Loucy (cell line): ENCODE results near the gene ZSCAN2.
"Not testable (repeated sequence)": the region's sequence is repeated elsewhere in the genome, so short reads cannot be mapped to it uniquely, and the experiment has no call there.

Experiments used
- H2AFZ ChIP-seq: fragments of 200-600 bp; sonication (generic); 2 replicates; pipeline ENCODE4 v1.6.0; 2016; ENCODE audit warnings: antibody characterized with exemption, mild to moderate bottlenecking, low read length, moderate library complexity
- H3F3A ChIP-seq: fragments of 200-600 bp; 2 replicates; pipeline ENCODE4 v1.6.0; 2016; ENCODE audit warnings: antibody characterized with exemption, low read depth, mild to moderate bottlenecking
- H3K27me3 ChIP-seq: fragments of 200-600 bp; sonication (generic); 2 replicates; pipeline ENCODE4 v1.6.1; 2014; ENCODE audit warnings: low read length, mild to moderate bottlenecking; ENCODE audit not compliant: insufficient read depth, poor library complexity, severe bottlenecking
- H3K36me3 ChIP-seq: fragments of 200-600 bp; sonication (generic); 2 replicates; pipeline ENCODE4 v1.6.1; 2016; ENCODE audit warnings: low read length; ENCODE audit not compliant: insufficient read depth
- H3K4me1 ChIP-seq: fragments of 200-600 bp; sonication (generic); 2 replicates; pipeline ENCODE4 v1.5.1; 2014; ENCODE audit warnings: low read length, mild to moderate bottlenecking; ENCODE audit not compliant: insufficient read depth, poor library complexity, severe bottlenecking
- H3K4me2 ChIP-seq: fragments of 200-600 bp; sonication (generic); 2 replicates; pipeline ENCODE4 v1.6.0; 2014; ENCODE audit warnings: antibody characterized with exemption, low read length, low read depth, mild to moderate bottlenecking; ENCODE audit not compliant: poor library complexity, severe bottlenecking
- H3K4me3 ChIP-seq: fragments of 200-600 bp; sonication (generic); 2 replicates; pipeline ENCODE4 v1.5.1; 2014; ENCODE audit warnings: low read length, mild to moderate bottlenecking, mixed read lengths; ENCODE audit not compliant: poor library complexity, severe bottlenecking
- H3K79me2 ChIP-seq: fragments of 200-600 bp; sonication (generic); 2 replicates; pipeline ENCODE4 v1.6.1; 2014; ENCODE audit warnings: low read length; ENCODE audit not compliant: insufficient read depth
- H3K9ac ChIP-seq: fragments of 200-600 bp; sonication (generic); 2 replicates; pipeline ENCODE4 v1.6.0; 2014; ENCODE audit warnings: mild to moderate bottlenecking, low read depth, low read length, moderate library complexity; ENCODE audit not compliant: poor library complexity, severe bottlenecking
- H3K9me2 ChIP-seq: fragments of 200-600 bp; sonication (generic); replicated peaks from 2 replicates; pipeline ENCODE4 v1.6.1; 2016; ENCODE audit warnings: low read depth, low read length, mixed read lengths
- H3K9me3 ChIP-seq: fragments of 200-600 bp; sonication (generic); 2 replicates; pipeline ENCODE4 v1.6.1; 2014; ENCODE audit warnings: mild to moderate bottlenecking, antibody characterized with exemption, low read length, low read depth; ENCODE audit not compliant: insufficient read depth
- H4K20me1 ChIP-seq: fragments of 200-600 bp; sonication (generic); 2 replicates; pipeline ENCODE4 v1.6.0; 2014; ENCODE audit warnings: antibody characterized with exemption, low read length, mild to moderate bottlenecking; ENCODE audit not compliant: insufficient read depth, poor library complexity, severe bottlenecking
- CTCF ChIP-seq: fragments of 200-600 bp; sonication (generic); conservative IDR thresholded peaks from 2 replicates; pipeline ENCODE4 v1.5.1; 2014; ENCODE audit warnings: mild to moderate bottlenecking, antibody characterized with exemption, low read length
- EZH2phosphoT487 ChIP-seq: fragments of 200-600 bp; IDR thresholded peaks from 2 replicates; pipeline ENCODE4 v1.6.1; 2018; ENCODE audit warnings: antibody characterized with exemption, mild to moderate bottlenecking, moderate library complexity, borderline replicate concordance

The ZSCAN2 gene

GRCh38 chr15:84581676-84582428 is 19.0 kb upstream of the ZSCAN2 start:
- H3K4me1 ChIP-seq, H3K4me2 ChIP-seq, H2AFZ ChIP-seq, H3K79me2 ChIP-seq, H3K9ac ChIP-seq, H3K9me2 ChIP-seq, H3K27me3 ChIP-seq, H3K4me3 ChIP-seq, H3K36me3 ChIP-seq, H3F3A ChIP-seq, H4K20me1 ChIP-seq, H3K9me3 ChIP-seq: not testable (repeated sequence)

DNA sequence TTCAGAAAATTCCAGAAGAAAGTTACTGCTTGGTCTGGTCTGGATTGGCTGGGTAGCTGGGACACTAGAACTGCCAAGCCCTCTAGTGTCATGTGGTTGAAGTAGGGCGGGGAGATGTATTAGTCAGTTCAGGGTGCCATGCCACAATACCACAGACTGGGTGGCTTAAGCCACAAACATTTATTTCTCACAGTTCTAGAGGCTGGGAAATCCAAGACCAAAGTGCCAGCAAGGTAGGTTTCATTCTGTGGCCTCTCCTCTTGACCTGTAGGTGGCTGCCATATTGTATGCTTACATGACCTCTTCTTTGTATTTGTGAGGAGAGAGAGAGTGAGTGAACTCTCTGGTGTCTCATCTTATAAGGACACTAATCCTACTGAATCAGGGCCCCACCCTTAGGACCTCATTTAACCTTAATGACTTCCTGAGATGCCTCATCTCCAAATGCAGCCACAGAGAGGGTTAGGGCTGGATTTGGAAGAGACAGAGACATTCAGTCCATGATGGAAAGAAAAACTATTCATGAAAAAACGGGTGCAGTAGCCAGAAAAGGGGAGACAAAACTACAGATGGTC is 18.1 kb upstream of the ZSCAN2 start:
- Histone ChIP-seq H3K36me3 (no peaks in the 10 kb centered on the region), H3K79me2 (no peaks in the 10 kb centered on the region), H3K9ac (no peak overlapping the region), H3K9me3 (no peaks in the 10 kb centered on the region), H4K20me1 (no peaks in the 10 kb centered on the region), H3F3A (no peaks in the 10 kb centered on the region), H3K27me3 (no peaks in the 10 kb centered on the region), H3K4me1 (no peaks in the 10 kb centered on the region), H3K4me3 (no peak overlapping the region), H3K4me2 (no peak overlapping the region), H3K9me2 (no peaks in the 10 kb centered on the region), H2AFZ (no peak overlapping the region)
- TF ChIP-seq EZH2phosphoT487 (no peak), CTCF (no peak)

GRCh38 chr15:84583921-84584320 is 16.9 kb upstream of the ZSCAN2 start:
- not testable (repeated sequence) for H4K20me1 ChIP-seq

DNA sequence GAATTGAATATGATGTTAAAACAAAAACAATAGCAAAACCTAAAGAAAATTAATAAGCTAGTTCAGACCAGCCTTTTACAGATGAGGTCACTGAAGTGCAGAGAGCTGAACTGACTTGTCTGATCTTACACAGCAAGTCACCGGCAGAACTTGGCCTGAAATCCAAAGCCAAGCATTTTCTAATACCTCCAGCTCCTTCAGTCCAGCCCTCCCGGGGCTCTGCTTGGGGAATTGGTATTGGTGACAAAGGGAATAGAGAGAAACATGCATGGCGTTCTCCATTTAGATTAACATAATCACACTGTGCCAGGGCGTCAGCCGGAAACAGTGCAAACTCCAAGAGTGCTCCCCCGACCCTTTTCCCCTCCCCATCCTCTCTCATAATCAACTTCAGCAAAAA is 14.1 kb upstream of the ZSCAN2 start:
- H3K36me3 ChIP-seq: no peaks in the 10 kb centered on the region
- peaks cover 6% of the 10 kb centered on the region for H3K4me1 ChIP-seq
- no peak for TF ChIP-seq EZH2phosphoT487
- no peak for TF ChIP-seq CTCF
- H3K4me2 ChIP-seq: no peak overlapping the region
- no peaks in the 10 kb centered on the region for H3K27me3 ChIP-seq
- H3K79me2 ChIP-seq: no peaks in the 10 kb centered on the region
- H3K9ac ChIP-seq: no peak overlapping the region
- H4K20me1 ChIP-seq: no peaks in the 10 kb centered on the region
- no peak overlapping the region for H2AFZ ChIP-seq
- no peaks in the 10 kb centered on the region for H3K9me3 ChIP-seq
- H3K4me3 ChIP-seq: no peak overlapping the region
- no peaks in the 10 kb centered on the region for H3K9me2 ChIP-seq
- no peaks in the 10 kb centered on the region for H3F3A ChIP-seq

More at GRCh38 chr15:84583921-84584320, 16.9 kb upstream of the ZSCAN2 start:
- not testable (repeated sequence) for H3K9ac ChIP-seq, H3K79me2 ChIP-seq, H3K4me1 ChIP-seq, H3K4me2 ChIP-seq, H2AFZ ChIP-seq, H3K27me3 ChIP-seq, H3K9me3 ChIP-seq, H3F3A ChIP-seq, H3K36me3 ChIP-seq, H3K9me2 ChIP-seq, H3K4me3 ChIP-seq
